ENCODE measurements around the gene BRINP1.

GRCh38 chr9:119291554-119291953 lies 77.7 kb downstream of the BRINP1 start:
- TF ChIP-seq CTCF (conservative IDR thresholded peaks at IDR 0.05; ENCODE audit: low read depth, low read length) (no peak), EZH2 (IDR thresholded peaks at IDR 0.05; ENCODE audit: borderline replicate concordance, low read depth, low read length, poor library complexity, severe bottlenecking) (no peak)
